HCT116 (cell line): ENCODE data around the gene OTOP3. TPM values are rescaled to one million over a fixed set of nuclear protein-coding genes. Genes with fewer than 3 reads are reported as not detected.
A peak's percentile ranks its signal among the peaks of the same experiment; 100 is the strongest.
"Not testable (repeated sequence)": the region's sequence is repeated elsewhere in the genome, so short reads cannot be mapped to it uniquely, and the experiment has no call there.

Experiments used
- ATAC-seq: fragments of 200-7000 bp; cut with Tn5 transposase; 2 replicates; pipeline ENCODE4 v1.9.1; 2020; ENCODE audit warnings: mild to moderate bottlenecking, moderate library complexity
- BruUV-seq: library from RNA; stranded (reverse); fragments of 400-500 nt; replicated peaks from 2 replicates; lab custom pipeline; 2021; lab: Mats Ljungman, UMichigan
- CTCF ChIA-PET: fragments of 300-600 bp; sonication (Branson Sonifier 250); formaldehyde crosslinking; loops from one replicate; lab custom pipeline; 2021; ENCODE audit warnings: antibody characterized with exemption; lab: Charles Lee
- POLR2A ChIA-PET: fragments of 300-600, 350-600 bp; sonication (Branson Sonifier 250); formaldehyde crosslinking; loops from one replicate; lab custom pipeline; 2021; ENCODE audit warnings: antibody characterized with exemption; lab: Charles Lee
- RAD21 ChIA-PET, 2 experiments: fragments of 300-600 bp; sonication (Branson Sonifier 250); formaldehyde crosslinking; loops; one replicate each; lab custom pipeline; 2023; ENCODE audit warnings: low total read pairs in 2 of 2; ENCODE audit not compliant: uncharacterized antibody in 2 of 2, unreplicated experiment in 2 of 2, low non-redundant PET in 1 of 2; lab: Charles Lee
- DNase-seq: peaks from one replicate; pipeline ENCODE4 v3.0.0-alpha.2; 2010; ENCODE audit warnings: low read depth, low spot score
- H2AFZ ChIP-seq: fragments of 200-600 bp; shearing (Covaris generic), sonication (generic); 2 replicates; pipeline ENCODE4 v1.6.1; 2017; ENCODE audit warnings: low read depth, mixed run types, mixed read lengths, antibody characterized with exemption, low read length; ENCODE audit not compliant: poor library complexity, severe bottlenecking
- H3K27ac ChIP-seq: 2 replicates; pipeline ENCODE4 v1.5.1; 2012; ENCODE audit warnings: low read depth, low read length
- H3K27me3 ChIP-seq: fragments of 200-600 bp; sonication (generic); 2 replicates; pipeline ENCODE4 v1.6.1; 2016; ENCODE audit warnings: mixed run types, low read length, mixed read lengths; ENCODE audit not compliant: insufficient read depth
- H3K36me3 ChIP-seq, 2 experiments: fragments of 200-500 bp in 1 of 2; fragments of 200-600 bp in 1 of 2; sonication (Bioruptor generic) in 1 of 2; sonication (generic) in 1 of 2; 2 replicates each; pipeline versions ENCODE4 v1.5.1 to v1.6.1; 2014 to 2016; ENCODE audit warnings: low read length in 2 of 2, inconsistent platforms in 1 of 2, mixed read lengths in 1 of 2, mixed run types in 1 of 2; ENCODE audit not compliant: insufficient read depth in 2 of 2, control insufficient read depth in 1 of 2
- H3K4me1 ChIP-seq, 2 experiments: fragments of 200-600 bp in 1 of 2; sonication (generic) in 1 of 2; 2 replicates each; pipeline versions ENCODE4 v1.5.1 to v1.6.1; 2012 to 2017; ENCODE audit warnings: low read length in 2 of 2, inconsistent platforms in 1 of 2, mild to moderate bottlenecking in 1 of 2, mixed read lengths in 1 of 2, mixed run types in 1 of 2, moderate library complexity in 1 of 2; ENCODE audit not compliant: insufficient read depth in 2 of 2, control insufficient read depth in 1 of 2
- H3K4me2 ChIP-seq: fragments of 200-600 bp; sonication (generic); 2 replicates; pipeline ENCODE4 v1.6.1; 2017; ENCODE audit warnings: mixed run types, low read length, mixed read lengths
- H3K4me3 ChIP-seq, 2 experiments: fragments of 200-600 bp in 1 of 2; sonication (generic) in 1 of 2; replicated peaks in 1 of 2; 2 replicates each; pipeline ENCODE4 v1.5.1; 2011 to 2016; ENCODE audit warnings: low read length in 2 of 2, control low read depth in 1 of 2, low read depth in 1 of 2, mild to moderate bottlenecking in 1 of 2, mixed read lengths in 1 of 2, mixed run types in 1 of 2
- H3K79me2 ChIP-seq: fragments of 200-600 bp; sonication (generic); 2 replicates; pipeline ENCODE4 v1.6.1; 2017; ENCODE audit warnings: mild to moderate bottlenecking, mixed run types, low read length, moderate library complexity, mixed read lengths; ENCODE audit not compliant: insufficient read depth
- H3K9ac ChIP-seq: fragments of 200-600 bp; sonication (generic); 2 replicates; pipeline ENCODE4 v1.6.1; 2016; ENCODE audit warnings: low read length, mixed read lengths
- H3K9me2 ChIP-seq: fragments of 200-600 bp; sonication (generic), shearing (Covaris generic); 2 replicates; pipeline ENCODE4 v1.6.1; 2017; ENCODE audit warnings: mixed run types, mild to moderate bottlenecking, moderate library complexity; ENCODE audit not compliant: insufficient read depth
- H3K9me3 ChIP-seq, 2 experiments: fragments of 200-500 bp in 1 of 2; fragments of 200-600 bp in 1 of 2; sonication (Bioruptor generic) in 1 of 2; sonication (generic) in 1 of 2; 2 replicates each; pipeline ENCODE4 v1.6.1; 2014 to 2017; ENCODE audit warnings: low read length in 2 of 2, mixed read lengths in 2 of 2, inconsistent platforms in 1 of 2, low read depth in 1 of 2, mild to moderate bottlenecking in 1 of 2, mixed run types in 1 of 2, moderate library complexity in 1 of 2; ENCODE audit not compliant: control insufficient read depth in 1 of 2, insufficient read depth in 1 of 2
- H4K20me1 ChIP-seq: fragments of 200-600 bp; sonication (generic), shearing (Covaris generic); 2 replicates; pipeline ENCODE4 v1.6.1; 2017; ENCODE audit warnings: mixed run types, mild to moderate bottlenecking, moderate library complexity; ENCODE audit not compliant: insufficient read depth
- CEBPB ChIP-seq: IDR thresholded peaks from 2 replicates; pipeline ENCODE4 v1.6.1; 2012; ENCODE audit warnings: low read depth
- ELF1 ChIP-seq: IDR thresholded peaks from 2 replicates; pipeline ENCODE4 v1.6.1; 2012; ENCODE audit warnings: low read depth, borderline replicate concordance
- POLR2AphosphoS5 ChIP-seq: IDR thresholded peaks from 2 replicates; pipeline ENCODE4 v1.6.1; 2011; ENCODE audit warnings: mild to moderate bottlenecking, low read depth, low read length, moderate library complexity
- RAD21 ChIP-seq: IDR thresholded peaks from 2 replicates; pipeline ENCODE4 v1.6.1; 2012; ENCODE audit warnings: low read depth, mild to moderate bottlenecking
- ZBTB33 ChIP-seq: IDR thresholded peaks from 2 replicates; pipeline ENCODE4 v1.6.1; 2011; ENCODE audit warnings: mild to moderate bottlenecking, low read length, moderate library complexity; ENCODE audit not compliant: insufficient replicate concordance; ENCODE audit errors: extremely low read depth
- ZFX ChIP-seq: fragments of 450-650 bp; IDR thresholded peaks from 2 replicates; pipeline ENCODE4 v1.6.1; 2017
- intact Hi-C: fragments of 100-400 bp; cut with micrococcal nuclease; formaldehyde crosslinking; loops from 2 replicates; pipeline ENCODE4 v1.10.0; 2022
- total RNA-seq: library from RNA; stranded (reverse); gene quantifications from one replicate; pipeline ENCODE4 v1.2.1, GENCODE V29; 2021; ENCODE audit not compliant: unreplicated experiment

OTOP3 gene
- total RNA-seq, 1 experiment from 2014 or later, result not detected

- Histone ChIP-seq H3K36me3 (no peaks in the 10 kb centered on the region), H4K20me1 (no peaks in the 10 kb centered on the region), H3K9me2 (no peaks in the 10 kb centered on the region), H3K9me3 (no peaks in the 10 kb centered on the region), H3K4me3 (no peak overlapping the region), H3K27me3 (no peaks in the 10 kb centered on the region), H3K4me1 (peaks cover 28 to 34% of the 10 kb centered on the region in 2 experiments), H3K4me2 (no peak overlapping the region), H2AFZ (no peak overlapping the region), H3K79me2 (no peaks in the 10 kb centered on the region), H3K9ac (no peak overlapping the region), H3K27ac (no peak overlapping the region)
- intact Hi-C loops, result loop anchor here (5.0 kb wide), 1 partner anchor 67 kb away; no protein-coding TSS in a partner anchor
- BruUV-seq, result no TSS peak
- CTCF ChIA-PET, result no interaction called here
- POLR2A ChIA-PET, result interaction anchor here (1.1 kb wide), 1 partner anchor 166 kb away, joined by 3 read pairs; the partner anchor contains the start of gene NT5C
- TF ChIP-seq CEBPB, result no peak
- ATAC-seq (no peak), DNase-seq (no peak)
- RAD21 ChIA-PET, result interaction anchor here in 1 of 2 experiments (0.6 kb wide), 1 partner anchor 238 kb away, joined by 3 read pairs; no protein-coding TSS in a partner anchor
Measured at GRCh38 chr17:74964988-74965622, 29.4 kb downstream of the OTOP3 start.

- H3K9me2 ChIP-seq, result no peaks in the 10 kb centered on the region
- ChIA-PET CTCF (interaction anchor here (0.6 to 4.5 kb wide), 4 partner anchors 7 to 270 kb away, joined by 3 to 36 read pairs (median 6); partner anchors contain the start of gene MRPL58), POLR2A (interaction anchor here (0.6 to 1.3 kb wide), 2 partner anchors 19 to 231 kb away, joined by 3 to 4 read pairs; partner anchors contain the start of gene CDR2L), RAD21 (no interaction called here)
- BruUV-seq, result no TSS peak
- no peaks in the 10 kb centered on the region for H3K79me2 ChIP-seq
- H4K20me1 ChIP-seq, result no peaks in the 10 kb centered on the region
- H3K9ac ChIP-seq, result peak overlapping the region; percentile 37
- no peak overlapping the region for H2AFZ ChIP-seq
- peak overlapping the region; percentile 3; the same call in 1 of the 2 replicates for H3K27ac ChIP-seq
- H3K4me3 ChIP-seq, result no peak overlapping the region
- peak overlapping the region; percentile 60 for H3K4me2 ChIP-seq
- H3K4me1 ChIP-seq, result peaks cover 39 to 43% of the 10 kb centered on the region in 2 experiments
- intact Hi-C loops, result no loop called here
- no peak for TF ChIP-seq ELF1
- no peak for TF ChIP-seq ZFX
- peak; percentile 23; the same call in 1 of the 2 replicates for TF ChIP-seq POLR2AphosphoS5
- no peak for TF ChIP-seq ZBTB33
- TF ChIP-seq RAD21, result no peak
- ATAC-seq, result peak; percentile 18; the same call in 1 of the 2 replicates
- no peaks in the 10 kb centered on the region for H3K36me3 ChIP-seq
- H3K9me3 ChIP-seq, result no peaks in the 10 kb centered on the region
- H3K27me3 ChIP-seq, result no peaks in the 10 kb centered on the region
- DNase-seq, result no peak
Measured at GRCh38 chr17:74968361-74968780, 32.7 kb downstream of the OTOP3 start.

- H2AFZ ChIP-seq, H3K36me3 ChIP-seq, H3K4me3 ChIP-seq, BruUV-seq, H3K9me3 ChIP-seq, H3K27me3 ChIP-seq, intact Hi-C loops, H3K9me2 ChIP-seq, DNase-seq, H3K4me2 ChIP-seq, H3K9ac ChIP-seq, ATAC-seq, H3K27ac ChIP-seq, H4K20me1 ChIP-seq, RAD21 ChIA-PET, H3K79me2 ChIP-seq: not testable (repeated sequence)
- POLR2A ChIA-PET, result interaction anchor here (1.3 to 1.6 kb wide), 2 partner anchors 8 to 18 kb away, joined by 3 to 4 read pairs; partner anchors contain the start of gene CDR2L
- peaks cover 39 to 43% of the 10 kb centered on the region in 2 experiments for H3K4me1 ChIP-seq
- CTCF ChIA-PET, result interaction anchor here (4.5 kb wide), 1 partner anchor 8 kb away, joined by 36 read pairs; no protein-coding TSS in a partner anchor
Measured at GRCh38 chr17:74969501-74969900, 33.8 kb downstream of the OTOP3 start.
